Fibroblast of skin of right biceps (primary cell): Measurements from ENCODE around the gene CES4A.
"Not testable (repeated sequence)": the region's sequence is repeated elsewhere in the genome, so short reads cannot be mapped to it uniquely, and the experiment has no call there.

ENCODE experiments used
- DNase-seq: peaks from one replicate; pipeline ENCODE4 v3.0.0-alpha.2; 2013

The CES4A gene

DNA sequence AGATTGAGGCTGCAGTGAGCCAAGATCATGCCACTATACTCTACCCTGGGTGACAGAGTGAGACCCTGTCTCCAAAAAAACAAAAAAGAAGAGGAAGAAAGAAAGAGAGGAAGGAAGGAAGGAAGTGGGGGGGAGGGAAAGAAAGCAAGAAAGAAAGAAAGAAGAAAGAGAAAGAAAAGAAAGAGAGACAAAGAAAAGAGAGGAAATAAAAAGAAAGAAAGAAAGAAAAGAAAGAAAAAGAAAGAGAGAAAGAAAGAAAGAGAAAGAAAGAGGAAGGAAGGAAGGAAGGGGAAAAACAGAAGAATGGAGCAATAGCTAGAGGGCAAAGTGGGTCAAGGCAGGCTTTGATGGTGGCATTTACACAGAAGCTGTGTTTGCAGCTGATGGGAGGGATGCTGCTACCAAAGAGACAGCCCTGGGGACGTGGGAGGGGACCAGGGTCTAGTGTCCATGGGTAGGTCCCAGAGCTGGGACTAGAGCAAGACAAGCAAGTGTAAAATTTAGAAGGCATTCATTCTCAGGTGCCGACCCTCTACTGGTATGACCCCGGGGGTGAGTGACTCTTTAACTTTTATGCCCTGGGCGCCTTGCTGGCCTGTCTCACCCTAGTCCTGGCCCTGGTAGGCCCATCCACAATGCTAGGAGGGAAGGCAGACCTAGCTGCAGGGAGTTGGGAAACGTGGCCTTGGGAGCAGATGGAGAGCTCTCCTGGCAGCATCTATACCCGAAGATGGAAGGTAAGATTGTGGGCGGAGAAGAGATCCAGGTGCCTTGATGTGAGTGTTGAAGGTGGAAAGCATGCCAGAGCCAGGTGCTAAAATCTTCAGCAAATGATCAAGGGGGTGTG is 29.3 kb upstream of the CES4A start:
- DNase-seq: no peak

DNA sequence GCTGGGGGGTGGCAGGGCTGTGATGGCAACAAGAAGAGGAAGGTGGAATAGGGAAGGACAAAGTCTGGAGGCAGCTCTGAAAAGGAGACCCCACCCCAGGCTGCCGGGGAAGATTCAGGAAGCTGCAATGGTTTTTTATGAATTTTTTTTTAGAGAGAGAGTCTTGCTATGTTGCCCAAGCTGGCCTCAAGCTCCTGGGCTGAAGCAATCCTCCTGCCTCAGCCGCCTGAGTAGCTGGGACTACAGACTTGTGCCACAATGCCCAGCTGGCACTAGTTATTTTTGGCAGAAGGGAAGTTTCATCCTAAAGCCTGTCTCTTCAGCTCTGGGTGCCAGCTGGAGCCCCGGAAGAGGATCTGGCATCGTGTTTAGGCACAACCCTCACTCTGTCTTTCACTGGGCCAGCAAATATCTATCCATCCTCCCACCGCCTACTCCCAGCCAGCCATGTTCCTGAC is 28.7 kb upstream of the CES4A start:
- DNase-seq: no peak

DNA sequence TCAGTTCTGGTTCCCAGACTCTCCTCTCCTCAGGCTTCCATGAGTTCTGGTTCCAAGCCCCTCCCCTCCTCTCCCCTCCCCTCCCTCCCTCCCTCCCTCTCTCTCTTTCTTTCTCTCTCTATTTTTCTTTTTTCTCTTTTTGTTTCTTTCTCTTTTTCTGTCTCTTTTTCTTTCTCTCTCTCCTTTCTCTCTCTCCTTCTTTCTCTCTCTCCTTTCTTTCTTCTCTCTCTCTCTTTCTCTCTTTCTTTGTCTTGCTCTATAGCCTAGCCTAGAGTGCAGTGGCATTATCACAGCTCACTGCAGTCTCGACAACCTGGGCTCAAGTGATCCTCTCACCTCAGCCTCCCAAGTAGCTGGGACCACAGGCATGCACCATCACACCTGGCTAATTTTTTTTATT is 28.1 kb upstream of the CES4A start:
- DNase-seq: no peak

DNA sequence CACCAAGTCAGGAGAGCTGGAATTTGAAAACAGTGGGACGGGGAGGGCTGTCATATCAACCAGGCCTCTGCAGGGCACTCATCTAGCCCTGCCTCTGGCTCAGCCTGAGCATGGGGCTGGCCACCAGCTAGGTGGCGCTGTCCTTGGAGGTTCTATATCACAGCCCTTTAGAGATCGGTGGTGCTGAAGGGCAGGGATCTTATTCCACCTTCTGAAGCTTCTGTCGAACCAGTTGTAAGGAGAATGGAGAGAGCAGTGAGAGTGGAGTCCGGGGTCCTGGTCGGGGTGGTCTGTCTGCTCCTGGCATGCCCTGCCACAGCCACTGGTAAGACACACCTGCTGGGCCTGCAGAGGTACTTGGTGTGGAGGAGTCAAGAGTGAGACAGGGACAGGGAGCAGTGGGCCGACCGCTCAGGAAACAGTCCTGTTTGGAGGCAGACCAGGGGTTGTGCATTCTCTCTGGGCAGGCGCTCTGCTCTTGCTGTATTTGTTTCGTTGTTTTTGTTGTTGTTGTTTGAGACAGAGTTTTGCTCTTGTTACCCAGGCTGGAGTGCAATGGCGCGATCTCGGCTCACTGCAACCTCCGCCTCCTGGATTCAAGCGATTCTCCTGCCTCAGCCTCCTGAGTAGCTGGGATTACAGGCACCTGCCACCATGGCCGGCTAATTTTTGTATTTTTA is 27.2 kb upstream of the CES4A start, which contains the start of gene CES3:
Gene CES3, plus strand, starts transcription at position 202 of the 680 bp plus-strand sequence. Its CDS starts 42 bp downstream, at position 244.
- peak; percentile 57 for DNase-seq

DNA sequence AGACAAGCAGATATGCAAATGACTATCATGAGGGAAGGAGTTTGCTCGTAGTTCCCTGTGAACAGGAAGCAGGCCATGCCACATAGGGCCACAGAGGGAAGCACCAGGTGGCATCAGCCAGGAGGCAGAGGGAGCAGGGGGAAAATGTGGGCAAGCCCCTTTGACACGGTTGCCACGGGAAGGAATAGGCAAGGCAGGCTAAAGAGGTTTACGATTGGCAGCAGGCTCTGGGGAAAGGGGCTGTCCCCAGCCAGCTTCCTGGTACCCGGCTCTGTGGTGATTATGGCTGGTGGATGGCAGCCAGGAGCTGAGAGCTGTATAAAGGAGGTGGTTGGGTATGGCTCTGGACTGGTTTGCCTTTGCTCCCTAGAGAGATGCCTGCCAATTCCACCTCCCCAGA is 26.5 kb upstream of the CES4A start:
- no peak for DNase-seq

DNA sequence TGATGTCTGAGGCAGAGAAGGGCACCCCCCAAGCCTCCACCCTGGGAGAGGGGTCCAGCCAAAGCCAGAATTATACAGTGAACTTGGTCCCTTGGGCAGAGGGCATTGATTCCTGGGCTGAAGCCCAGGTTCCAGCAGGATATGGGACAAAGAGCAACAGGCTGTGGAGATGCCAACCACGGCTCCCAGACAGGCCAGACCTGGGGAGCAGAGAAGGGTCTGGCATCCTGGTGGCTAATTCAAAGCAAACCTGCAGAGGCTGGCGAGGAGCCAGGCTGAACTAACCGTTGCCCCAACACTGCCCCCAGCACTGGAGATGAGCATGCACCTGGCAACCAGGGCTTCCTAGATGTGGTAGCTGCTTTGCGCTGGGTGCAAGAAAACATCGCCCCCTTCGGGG is 24.3 kb upstream of the CES4A start:
- DNase-seq: no peak

DNA sequence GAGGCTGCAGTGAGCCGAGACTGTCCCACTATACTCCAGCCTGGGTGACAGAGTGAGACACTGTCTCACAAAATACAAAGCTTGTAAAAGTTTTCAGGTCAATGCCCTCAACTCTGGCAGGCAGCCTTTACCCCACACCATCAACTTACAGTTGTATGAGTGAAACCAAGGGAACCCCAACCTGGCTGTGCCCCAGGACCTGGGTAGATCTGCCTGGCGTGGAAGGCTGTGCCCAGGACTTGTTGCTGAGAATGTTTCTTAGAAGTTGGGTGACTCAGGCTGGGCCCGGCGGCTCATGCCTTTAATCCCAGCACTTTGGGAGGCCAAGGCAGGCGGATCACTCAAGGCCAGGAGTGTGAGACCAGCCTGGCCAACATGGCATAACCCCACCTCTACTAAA is 19.5 kb upstream of the CES4A start:
- DNase-seq: no peak

DNA sequence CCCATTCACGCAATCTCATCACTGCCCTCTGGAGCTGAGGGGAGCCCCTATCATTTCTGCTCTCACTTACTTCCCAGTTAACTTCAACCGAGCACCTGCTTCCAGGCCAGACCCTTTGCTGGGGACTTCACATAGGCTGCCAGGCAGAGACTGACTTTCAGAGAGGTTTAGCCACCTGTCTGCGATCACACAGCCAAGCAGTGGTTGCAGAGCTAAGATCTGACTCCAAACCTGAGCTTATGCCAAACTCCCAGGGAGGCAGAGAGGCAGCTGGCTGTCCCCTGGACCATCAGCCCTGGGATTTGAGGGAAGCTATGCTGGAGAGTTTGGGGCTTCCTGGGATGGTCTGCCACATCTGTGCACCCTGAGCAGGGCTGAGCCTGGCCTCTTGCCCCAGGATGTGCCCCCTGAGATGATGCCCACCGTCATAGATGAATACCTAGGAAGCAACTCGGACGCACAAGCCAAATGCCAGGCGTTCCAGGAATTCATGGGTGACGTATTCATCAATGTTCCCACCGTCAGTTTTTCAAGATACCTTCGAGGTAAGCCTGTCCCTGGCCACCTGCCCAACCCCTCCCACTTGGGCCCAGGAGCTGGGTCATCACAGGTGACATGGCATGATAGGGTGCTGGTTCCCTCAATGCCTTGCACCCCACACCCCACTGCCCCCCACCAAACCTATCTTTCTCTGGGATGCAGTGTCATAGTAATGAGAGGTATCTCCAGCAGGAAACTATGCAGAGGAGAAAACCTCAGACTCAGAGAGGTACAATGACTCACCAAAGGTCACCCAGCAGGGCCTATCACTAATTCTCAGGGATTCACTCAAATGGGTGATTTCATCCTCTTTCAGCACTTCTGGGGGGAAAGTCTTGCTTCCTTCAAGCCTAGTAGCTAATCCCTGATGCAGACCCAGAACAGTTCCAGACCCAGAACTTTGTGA is 17.3 kb upstream of the CES4A start:
- peak; percentile 52 for DNase-seq

DNA sequence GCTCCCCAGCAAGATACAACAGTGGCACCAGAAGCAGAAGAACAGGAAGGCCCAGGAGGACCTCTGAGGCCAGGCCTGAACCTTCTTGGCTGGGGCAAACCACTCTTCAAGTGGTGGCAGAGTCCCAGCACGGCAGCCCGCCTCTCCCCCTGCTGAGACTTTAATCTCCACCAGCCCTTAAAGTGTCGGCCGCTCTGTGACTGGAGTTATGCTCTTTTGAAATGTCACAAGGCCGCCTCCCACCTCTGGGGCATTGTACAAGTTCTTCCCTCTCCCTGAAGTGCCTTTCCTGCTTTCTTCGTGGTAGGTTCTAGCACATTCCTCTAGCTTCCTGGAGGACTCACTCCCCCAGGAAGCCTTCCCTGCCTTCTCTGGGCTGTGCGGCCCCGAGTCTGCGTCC is 15.4 kb upstream of the CES4A start:
- DNase-seq: no peak

DNA sequence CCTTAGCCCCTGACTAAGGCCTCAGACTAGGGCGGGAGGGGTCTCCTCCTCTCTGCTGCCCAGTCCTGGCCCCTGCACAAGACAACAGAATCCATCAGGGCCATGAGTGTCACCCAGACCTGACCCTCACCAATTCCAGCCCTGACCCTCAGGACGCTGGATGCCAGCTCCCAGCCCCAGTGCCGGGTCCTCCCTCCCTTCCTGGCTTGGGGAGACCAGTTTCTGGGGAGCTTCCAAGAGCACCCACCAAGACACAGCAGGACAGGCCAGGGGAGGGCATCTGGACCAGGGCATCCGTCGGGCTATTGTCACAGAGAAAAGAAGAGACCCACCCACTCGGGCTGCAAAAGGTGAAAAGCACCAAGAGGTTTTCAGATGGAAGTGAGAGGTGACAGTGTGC is 14.7 kb upstream of the CES4A start:
- DNase-seq: no peak

DNA sequence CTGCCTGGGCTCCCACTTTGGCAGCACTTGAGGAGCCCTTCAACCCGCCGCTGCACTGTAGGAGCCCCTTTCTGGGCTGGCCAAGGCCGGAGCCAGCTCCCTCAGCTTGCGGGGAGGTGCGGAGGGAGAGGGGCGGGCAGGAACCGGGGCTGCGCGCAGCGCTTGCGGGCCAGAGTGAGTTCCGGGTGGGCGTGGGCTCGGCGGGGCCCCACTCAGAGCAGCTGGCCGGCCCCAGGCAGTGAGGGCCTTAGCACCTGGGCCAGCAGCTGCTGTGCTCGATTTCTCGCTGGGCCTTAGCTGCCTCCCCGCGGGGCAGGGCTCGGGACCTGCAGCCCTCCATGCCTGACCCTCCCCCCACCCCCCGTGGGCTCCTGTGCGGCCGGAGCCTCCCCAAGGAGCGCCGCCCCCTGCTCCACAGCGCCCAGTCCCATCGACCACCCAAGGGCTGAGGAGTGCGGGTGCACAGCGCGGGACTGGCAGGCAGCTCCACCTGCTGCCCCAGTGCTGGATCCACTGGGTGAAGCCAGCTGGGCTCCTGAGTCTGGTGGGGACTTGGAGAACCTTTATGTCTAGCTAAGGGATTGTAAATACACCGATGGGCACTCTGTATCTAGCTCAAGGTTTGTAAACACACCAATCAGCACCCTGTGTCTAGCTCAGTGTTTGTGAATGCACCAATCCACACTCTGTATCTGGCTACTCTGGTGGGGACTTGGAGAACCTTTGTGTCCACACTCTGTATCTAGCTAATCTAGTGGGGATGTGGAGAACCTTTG is 14.0 kb upstream of the CES4A start:
- DNase-seq: not testable (repeated sequence)

DNA sequence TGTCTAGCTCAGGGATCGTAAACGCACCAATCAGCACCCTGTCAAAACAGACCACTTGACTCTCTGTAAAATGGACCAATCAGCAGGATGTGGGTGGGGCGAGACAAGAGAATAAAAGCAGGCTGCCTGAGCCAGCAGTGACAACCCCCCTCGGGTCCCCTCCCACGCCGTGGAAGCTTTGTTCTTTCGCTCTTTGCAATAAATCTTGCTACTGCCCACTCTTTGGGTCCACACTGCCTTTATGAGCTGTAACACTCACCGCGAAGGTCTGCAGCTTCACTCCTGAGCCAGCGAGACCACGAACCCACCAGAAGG is 13.5 kb upstream of the CES4A start:
- DNase-seq: not testable (repeated sequence)

DNA sequence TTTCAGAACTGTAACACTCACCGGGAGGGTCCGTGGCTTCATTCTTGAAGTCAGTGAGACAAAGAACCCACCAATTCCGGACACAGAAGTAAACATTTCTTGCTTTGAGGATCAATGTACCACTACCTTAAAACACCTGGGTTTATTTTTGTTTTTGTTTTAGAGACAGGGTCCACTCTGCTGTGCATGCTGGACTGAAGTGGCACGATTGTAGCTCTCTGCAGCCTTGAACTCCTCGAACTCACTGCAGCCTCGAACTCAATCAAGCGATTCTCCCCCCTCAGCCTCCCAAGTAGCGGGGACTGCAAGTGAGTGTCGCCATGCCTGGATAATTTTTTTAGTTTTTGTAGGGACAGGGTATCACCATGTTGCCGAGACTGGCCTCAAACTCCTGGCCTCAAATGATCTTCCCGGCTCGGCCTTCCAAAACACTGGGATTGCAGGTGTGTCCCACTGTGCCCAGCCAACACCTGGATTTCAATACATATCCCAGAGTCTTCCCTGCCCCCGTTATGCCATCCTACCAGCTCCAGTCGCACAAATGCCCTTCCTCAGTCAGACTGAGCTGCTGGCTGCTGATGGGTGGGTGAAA is 13.0 kb upstream of the CES4A start:
- no peak for DNase-seq

DNA sequence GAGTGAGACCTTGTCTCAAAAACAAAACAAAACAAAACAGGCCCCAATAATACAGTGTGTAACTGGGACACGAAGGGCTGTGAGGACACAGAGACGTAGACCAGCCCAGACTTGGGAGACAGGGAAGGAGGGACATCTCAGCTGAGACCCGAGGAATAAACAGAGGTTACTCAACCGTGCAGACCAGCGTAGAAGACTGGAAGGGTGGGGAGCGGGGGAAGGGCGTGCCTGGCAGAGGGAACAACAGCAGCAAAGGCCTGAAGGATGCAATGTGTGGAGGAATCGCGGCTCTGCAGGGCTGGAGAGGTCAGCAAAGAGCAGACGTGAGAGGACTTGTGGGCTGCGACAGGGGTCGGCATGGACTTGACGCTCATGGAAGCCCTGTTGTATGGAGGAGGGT is 11.6 kb upstream of the CES4A start:
- no peak for DNase-seq

DNA sequence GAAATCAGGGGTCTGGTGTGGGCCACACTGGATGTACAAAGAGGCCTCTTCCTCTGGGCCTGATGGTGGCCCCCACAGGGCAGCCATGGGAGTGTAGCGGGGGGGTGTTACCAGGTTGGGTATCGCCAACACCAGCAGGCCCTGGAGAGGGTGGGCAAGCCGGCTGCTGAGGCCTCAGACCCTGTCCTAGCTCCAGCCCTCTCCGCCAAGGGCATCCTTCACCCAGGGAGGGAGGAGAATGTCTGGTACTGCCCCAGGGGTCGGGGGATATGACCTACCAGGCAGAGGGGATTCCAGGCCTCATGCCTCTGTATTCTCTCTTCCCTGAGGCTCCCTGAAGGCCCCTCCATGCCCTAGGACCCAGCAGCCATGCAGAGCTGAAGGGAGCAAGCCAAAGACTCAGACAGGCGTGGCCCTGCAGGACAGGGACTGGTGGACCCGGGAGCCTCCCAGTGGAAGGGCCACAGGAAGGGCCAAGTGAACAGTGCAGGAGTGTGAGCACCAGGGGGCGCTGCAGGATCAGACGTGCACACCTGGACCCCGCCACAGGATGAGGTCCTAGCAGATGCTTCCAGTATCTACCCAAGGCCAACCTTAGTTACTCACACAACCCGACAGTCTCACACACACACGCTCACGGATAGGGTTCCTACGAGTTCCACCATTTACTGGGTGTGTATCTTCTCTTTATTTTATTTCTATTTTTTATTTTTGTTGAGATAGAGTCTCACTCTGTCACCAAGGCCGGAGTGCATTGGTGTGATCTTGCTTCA is 10.9 kb upstream of the CES4A start:
- peak; percentile 76 for DNase-seq

DNA sequence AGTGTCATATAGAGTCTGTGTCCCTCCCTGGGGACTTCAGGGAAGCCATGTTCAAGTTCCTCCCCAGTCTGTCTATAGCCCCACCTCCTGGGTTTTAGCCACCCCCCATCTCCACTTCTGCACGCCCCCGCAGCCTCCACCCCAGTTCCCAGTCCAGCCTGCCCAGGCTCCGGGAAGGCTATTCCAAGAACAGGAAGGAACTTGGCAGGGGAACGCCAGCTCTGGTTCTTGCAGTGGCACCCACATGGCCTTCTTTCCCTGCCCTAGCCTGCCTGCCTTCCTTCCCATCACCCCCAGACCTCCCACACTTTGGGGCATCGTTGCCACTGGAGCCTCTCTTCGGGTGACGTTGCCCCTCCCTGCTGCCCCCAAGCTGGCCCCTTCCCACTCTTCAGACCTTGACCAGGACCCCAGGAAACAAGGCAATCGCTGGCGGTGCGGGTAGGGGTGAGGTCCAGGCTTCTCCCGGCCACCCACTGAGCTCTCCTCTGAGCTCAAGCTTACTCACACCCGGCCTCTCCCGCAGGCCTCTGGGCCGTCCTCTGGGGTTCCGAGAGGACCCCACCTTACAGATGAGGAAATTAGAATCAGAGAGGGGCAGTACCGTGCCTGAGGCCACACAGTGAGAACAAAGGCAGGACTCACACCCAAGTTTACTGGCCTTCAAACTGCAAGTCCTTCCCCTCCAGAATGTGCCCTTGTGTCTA is 9.2 kb upstream of the CES4A start:
- DNase-seq: no peak

DNA sequence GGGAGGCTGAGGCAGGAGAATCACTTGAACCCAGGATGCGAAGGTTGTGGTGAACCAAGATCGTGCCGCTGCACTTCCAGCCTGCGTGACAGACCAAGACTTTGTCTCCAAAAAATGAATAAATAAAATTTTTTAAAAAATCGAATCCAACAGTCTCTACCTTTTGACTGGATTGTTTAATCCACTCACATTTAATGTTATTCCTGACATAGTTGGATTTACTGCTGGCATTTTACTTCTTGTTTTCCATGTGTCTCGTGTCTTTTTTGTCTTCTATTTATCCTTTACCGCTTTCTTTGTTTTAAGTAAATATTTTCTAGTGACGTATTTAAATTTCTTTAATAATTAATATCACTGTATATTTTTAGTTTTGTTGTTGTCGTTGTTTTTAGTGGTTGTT is 5.4 kb upstream of the CES4A start:
- DNase-seq: no peak

DNA sequence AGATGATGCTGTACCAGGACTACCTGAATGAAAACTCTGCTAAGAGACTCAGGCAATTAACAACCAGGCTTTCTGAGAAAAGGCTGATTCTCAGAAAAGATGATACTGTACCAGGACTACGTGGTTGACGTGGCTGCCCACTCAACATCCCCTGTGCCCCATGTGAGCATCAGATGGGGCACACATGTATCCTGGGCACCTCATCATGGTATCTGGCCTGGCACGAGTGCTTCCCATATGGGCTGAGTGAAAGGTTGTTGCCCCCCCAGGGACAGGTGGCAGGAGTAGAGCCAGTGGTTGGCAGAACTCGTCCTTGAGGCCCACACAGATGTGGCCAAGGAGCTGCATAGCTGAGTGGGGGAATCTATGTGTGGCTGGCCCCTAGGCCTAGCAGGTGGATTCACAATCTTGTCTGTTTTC is 3.5 kb upstream of the CES4A start:
- no peak for DNase-seq

DNA sequence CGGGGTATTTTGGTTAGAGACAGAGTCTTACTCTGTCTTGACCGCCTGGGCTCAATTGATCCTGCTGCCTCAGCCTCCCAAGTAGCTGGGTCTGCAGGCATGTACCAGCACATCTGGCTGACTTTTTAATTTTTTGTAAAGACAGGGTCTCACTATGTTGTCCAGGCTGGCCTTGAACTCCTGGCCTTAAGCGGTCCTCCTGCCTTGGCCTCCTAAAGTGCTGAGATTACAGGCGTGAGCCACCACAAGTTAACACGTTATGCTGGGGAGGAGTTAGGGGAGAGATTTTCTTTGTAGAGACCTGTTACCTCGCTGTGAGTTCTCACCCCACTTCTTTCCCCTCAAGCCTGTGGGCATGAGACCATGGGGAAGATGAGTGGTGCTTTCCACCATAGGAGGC is 1.8 kb upstream of the CES4A start:
- no peak for DNase-seq

DNA sequence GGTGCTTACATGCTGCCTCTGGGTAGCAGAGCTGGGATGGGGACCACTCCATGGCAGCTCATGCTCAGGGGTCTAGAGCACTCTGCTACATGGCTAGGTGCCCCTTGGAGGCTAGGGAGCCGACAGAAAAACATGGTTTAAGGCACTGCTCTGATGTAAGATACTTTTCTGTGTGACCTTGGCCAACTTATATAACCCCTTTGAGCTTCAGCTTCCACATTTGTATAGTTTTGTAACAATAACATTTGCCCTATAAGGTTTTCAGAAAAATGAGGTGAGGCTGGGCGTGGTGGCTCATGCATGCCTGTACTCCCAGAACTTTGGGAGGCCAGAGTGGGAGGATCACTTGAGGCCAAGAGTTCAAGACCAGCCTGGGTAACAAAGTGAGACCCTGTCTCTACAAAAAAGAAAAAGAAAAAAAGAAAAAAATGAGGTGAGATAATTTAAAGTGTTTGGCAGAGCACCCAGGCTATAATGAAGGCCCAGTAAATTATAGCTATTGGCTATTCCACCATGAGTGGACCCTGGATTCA is 3.2 kb downstream of the CES4A start:
- no peak for DNase-seq
